GM21717 (cell line): ENCODE data around the gene PDE10A.
"Not testable (repeated sequence)": the region's sequence is repeated elsewhere in the genome, so short reads cannot be mapped to it uniquely, and the experiment has no call there.

ENCODE experiments used
- ATAC-seq: cut with Tn5 transposase; IDR thresholded peaks from one replicate; pipeline ENCODE4 v1.9.1; 2021; ENCODE audit warnings: mild to moderate bottlenecking, moderate library complexity; ENCODE audit not compliant: unreplicated experiment

The PDE10A gene

DNA sequence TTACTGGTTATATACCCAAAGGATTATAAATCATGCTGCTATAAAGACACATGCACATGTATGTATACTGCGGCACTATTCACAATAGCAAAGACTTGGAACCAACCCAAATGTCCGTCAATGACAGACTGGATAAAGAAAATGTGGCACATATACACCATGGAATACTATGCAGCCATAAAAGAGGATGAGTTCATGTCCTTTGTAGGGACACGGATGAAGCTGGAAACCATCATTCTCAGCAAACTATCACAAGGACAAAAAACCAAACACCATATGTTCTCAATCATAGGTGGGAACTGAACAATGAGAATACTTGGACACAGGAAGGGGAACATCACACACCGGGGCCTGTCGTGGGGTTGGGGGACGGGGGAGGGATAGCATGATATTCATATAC, 104.9 kb downstream of the PDE10A start:
- ATAC-seq, result not testable (repeated sequence)

DNA sequence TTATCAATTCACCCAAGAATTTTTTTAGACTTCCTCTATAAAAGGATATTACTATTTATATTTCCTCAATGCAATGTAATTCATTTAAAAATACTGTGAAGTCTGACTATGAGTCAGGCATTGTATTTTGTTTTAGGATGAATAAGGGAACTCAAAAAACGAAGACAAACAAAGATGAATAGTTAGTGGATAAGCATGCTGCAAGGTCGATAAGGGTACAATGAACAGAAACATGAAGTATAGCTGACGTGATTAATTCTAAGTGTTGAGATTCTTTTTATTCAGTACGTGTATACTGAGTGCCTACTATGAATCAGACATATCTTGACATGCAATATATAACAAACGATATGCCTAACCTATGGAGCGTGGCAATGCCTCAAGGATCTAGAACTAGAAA, 105.4 kb downstream of the PDE10A start:
- ATAC-seq, result no peak

DNA sequence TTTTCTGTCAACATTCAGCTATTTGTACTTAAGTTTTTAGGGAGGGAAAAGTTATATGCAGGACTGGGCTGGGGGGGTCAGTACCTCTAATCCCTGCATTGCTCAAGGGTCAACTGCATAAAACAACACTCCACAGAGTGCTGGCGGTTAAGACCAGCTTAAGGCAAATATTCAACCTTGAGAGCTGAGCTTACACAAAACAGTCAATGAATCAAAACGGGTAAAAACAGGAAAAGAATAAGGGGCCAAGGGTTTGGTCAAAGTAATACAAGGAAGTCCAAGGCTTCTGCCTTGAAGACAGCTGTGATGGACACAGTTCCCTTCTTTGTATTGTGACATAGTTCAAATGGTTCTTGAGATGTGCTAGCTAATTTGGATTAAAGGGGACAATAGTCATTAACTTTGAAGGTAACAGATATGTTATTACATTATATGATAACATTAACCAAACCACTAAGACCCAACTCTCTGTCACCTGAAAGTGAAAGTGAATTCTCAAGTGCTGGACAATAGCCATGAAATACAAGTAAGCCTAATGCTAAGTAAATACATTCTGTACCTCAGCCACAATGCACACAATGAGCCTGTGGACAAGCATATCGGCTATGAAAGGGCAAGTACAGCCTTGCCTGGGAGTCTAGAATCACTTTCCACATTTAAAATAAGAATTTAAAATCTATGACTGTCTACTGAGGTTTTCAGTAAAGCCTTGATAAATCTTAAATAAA, 106.8 kb downstream of the PDE10A start:
- no peak for ATAC-seq

DNA sequence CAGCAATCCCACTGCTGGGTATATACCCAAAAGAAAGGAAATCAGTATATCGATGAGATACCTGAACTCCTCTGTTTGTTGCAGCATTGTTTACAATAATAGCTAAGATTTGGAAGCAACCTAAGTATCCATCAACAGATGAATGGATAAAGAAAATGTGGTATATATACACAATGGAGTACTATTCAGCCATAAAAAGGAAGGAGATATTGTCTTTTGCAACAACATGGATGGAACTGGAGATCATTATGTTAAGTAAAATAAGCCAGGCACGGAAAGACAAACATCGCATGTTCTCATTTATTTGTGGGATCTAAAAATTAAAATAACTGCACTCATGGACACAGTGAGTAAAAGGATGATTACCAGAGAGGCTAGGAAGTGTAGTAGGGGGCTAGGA, 108.4 kb downstream of the PDE10A start:
- ATAC-seq, result not testable (repeated sequence)

DNA sequence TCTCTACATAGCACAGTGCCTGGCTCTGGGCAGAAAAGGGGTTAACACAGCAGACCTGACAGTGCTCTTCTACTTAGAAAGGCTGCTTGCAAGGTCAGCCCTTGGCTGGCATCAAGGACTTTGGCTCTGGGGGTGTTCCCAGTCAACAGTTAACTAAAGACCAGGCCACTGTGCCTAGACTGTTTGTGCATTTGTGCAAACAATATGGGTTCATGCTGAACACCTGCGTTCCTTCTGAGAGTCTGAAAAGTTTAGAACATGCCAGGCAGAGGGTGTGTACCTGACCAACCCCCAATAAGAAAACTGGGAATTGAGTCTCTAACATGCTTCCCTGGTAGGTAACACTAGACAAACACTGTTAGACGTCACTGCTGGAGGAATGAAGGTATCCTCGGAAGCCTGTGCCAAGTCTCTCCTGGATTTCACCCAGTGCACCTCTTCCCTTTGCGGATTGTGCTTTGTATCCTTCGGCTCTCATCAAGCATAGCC, 110.7 kb downstream of the PDE10A start:
- no peak for ATAC-seq

DNA sequence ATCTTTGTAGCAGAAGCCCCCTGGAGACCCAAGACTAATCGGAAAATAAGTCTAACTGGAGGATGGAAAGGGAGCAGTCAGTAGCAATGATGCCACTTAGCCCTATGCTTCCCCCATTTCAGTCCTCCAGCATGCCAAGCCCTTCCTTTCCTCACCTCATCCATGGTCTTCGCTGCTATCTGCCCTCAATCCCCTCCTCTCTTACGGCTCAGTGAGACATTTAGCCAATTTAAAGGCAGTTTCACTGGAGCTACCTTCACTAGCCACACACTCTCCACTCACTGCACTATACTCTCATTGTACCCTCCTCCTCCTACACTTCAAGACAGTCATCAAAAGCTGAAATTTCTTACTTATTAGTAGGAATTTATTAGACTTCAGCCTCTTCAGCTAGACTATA, 111.2 kb downstream of the PDE10A start:
- ATAC-seq, result no peak

DNA sequence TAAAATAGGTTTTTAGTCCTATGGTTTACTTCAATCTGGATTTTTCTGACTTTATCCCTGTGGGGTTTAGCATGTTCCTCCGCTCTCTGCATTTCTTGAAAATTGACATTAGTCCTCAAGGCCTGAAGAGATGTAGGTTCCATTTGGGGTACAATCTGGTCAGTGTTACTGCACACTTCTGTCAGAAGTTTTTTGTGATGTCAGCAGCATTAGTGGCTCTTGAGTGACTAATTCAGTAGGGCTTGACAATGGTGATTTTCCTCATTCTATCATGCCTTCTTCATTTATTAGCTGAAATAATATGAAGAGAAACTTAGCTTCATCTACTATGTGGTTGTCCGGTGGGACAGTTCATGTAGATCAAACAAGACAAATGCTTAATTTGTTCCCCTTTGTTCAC, 114.6 kb downstream of the PDE10A start:
- ATAC-seq, result no peak

DNA sequence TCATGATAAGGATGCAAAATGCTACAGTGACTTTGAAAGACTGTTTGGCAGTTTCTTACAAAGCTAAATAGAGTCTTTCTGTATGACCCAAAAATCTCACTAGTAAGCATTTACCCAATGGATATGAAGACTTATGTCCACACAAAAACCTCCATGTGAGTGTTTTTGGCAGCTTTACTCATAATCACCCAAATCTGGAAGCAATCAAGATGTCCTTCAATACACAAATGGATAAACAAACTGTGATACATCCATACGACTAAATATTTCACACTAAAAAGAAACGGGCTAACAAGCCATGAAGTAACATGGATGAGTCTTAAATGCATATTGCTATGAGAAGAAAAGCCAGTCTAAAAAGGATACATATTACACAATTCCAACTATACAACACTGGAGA, 117.2 kb downstream of the PDE10A start:
- no peak for ATAC-seq

DNA sequence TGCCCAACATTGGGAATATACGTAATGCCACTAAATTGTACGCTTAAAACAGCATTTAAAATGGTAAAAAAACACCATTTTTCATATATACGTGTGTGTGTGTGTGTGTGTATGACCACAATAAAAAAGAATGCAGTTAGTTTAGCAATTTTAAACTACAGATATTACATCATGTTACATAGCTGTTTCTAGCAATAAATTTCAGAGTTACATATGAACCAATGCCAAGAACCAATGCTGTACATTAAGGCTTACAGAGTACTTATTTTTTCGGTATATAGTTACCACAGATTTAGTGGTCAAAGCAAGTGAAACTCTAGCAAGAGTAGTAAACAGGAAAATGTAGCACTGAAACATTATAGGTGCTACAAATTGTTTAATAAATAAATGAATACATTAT, 119.3 kb downstream of the PDE10A start:
- no peak for ATAC-seq

DNA sequence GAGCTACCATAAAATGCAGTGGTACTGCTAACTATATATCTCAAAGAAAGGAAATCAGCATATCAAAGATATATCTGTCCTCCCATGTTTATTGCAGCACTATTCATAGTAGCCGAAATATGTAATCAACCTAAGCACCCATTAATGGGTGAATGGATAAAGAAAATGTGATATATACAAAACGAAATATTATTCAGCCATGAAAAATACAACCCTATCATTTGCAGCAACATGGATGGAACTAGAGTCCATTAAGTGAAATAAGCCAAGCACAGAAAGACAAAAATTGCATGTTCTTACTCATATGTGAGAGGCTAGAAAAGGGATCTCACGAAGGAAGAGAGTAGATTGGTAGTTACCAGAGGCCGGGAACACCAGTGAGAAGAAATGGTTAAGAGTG, 126.1 kb downstream of the PDE10A start:
- ATAC-seq, result no peak

DNA sequence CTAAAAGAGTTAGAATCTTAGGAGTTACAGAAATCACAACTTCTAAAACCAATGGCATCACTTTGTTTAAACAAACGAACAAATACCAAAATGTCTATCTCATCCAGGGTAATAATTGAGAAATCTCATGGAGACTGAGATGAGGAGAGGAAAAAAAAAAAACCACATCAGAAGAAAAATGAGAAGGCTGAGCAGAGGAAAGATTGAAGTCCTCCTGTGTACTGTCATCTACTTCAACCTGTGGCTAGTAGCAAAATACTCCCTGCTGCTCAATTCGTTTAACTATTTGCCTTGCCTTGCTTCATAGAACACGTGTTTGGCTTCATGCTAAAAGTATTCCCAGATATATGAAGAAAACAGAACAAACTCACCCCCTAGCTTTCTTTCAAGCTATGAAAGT, 143.7 kb downstream of the PDE10A start:
- ATAC-seq, result no peak

DNA sequence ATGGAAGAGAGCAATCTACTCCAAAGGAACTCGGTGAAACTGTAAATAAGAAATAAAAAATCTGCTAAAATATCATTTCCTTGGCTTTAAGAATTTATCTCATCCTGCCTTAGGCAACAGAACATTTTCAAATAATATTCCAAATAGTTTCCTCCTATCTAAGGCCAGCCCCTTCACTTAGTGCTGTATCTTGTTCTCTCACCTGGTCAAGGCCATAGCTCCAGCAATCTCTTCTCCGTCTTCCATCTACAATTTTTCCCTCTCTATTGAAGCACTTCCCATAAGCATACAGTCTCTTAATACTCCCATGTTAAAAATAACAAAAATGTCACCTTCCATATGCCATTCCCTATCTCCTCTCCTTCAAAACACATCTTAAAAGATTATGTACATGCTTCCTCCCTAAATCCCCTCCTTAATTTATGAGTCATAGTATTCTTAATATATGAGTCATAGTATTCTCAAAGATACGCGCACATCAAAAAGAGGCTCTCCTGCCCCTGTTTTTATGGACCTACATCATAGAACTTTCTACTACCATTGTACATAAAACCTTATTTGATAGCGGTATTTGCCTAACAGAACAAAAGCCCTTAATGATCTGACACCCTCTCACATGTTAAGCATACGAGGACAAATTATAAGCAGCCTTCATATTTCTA, 146.9 kb downstream of the PDE10A start:
- no peak for ATAC-seq

DNA sequence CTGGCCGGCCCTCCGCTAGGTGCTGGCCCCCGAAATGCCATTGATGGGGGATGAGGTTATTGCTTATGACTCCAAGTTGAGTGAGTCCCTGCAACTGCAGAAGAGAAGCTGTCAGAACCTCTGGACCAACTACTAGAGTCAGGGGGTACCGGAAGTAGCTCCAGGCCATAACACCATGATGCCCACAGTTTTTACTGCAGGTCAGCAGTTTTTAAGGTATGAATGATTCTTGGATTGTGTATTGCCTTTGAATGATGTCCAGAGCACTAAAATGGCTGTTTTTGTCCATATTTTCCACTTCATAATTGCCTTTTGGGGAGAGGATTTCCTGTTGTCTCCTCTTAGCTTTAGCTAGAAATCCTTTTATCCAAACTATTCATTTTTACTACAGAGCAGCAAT, 148.4 kb downstream of the PDE10A start:
- no peak for ATAC-seq

DNA sequence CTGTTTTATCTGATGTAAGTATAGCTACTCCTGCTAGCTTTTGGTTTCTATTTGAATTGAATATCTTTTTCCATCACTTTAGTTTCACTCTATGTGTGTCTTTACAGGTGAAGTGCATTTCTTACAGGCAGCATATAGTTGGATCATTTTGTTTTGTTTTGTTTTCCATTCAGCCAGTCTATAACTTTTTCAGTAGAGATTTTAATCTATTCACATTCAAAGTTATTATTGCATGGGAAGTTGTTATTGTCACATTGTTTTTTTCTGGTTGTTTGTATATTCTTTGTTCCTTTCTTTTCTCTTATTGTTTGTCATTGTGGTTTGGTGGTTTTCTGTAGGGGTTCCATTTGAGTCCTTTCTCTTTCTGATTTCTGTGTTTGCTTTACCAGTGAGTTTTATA, 151.2 kb downstream of the PDE10A start:
- peak; percentile 93 for ATAC-seq

DNA sequence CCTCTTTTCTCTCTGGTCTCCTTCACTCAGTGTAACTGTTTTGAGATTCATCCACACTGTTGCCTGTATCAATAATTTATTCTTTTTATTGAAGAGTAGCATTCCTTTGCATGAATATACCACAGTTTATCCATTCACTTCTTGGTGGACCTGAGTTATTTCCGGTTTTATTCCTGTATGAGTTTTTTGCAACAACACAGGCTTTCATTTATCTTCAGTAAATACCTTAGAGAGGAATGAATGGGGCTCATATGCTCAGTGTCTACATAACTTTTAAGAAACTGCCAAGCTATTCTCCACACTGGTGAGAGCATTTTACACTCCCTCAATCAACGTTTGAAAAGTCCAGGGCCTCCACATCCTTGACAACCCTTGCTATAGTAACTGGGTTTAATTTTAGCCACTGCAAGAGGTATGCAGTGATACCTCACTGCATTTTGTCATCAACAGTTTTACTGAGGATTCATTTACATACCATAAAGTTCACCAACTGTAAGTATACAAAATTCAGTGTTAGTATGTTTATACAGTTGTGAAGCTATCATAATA, 154.6 kb downstream of the PDE10A start:
- no peak for ATAC-seq

DNA sequence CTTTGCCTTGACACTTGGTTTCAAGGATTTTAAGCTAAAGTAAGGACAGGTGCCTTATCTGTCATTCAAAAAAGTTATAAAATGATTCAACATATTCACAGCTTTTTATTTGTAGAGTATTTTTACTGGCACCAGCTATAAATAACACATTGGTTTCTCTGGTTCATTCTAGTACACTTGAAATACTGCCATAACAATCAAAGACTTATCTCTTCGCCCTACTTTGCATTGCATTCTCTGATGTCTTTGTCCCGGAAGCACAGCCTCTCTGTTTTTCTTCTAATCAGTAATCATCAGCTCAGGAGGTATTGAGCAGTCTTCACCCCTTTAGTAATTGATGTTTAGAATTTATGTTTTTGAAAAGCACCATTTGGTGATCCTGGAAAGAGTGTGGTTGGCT, 156.4 kb downstream of the PDE10A start:
- no peak for ATAC-seq

DNA sequence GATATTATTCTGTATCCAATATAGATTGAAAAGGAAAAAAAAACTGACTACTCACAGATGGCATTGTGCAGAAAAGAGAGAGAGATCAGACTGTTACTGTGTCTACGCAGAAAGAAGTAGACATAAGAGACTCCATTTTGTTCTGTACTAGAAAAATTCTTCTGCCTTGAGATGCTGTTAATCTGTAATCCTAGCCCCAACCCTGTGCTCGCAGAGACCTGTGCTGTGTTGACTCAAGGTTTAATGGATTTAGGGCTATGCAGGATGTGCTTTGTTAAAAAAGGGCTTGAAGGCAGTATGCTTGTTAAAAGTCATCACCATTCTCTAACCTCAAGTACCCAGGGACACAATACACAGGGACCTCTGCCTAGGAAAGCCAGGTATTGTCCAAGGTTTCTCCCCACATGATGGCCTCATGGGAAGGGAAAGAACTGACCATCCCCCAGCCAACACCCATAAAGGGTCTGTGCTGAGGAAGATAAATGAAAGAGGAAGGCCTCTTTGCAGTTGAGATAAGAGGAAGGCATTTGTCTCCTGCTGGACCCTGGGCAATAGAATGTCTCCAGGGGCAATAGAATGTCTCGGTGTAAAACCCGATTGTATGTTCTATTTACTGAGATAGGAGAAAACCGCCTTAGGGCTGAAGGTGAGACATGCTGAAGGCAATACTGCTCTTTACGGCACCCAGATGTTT, 162.7 kb downstream of the PDE10A start:
- ATAC-seq, result not testable (repeated sequence)

DNA sequence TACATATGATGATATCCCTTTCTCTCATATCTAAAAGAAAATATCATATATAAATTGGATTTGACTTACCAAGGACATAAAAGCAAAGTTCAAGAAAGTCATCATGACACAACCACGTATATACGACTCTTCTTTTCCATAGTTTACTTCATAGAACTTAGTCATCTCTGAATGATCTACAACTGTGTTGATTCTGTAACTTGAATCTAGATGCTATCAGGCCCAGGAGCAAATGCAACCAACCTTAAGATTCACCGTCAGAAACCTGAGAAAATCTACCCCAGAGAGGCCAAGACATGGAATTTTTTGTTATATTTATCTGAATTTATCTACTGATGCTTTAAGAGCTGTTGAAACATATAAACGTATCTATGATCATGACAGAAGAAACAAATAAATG, 165.6 kb downstream of the PDE10A start:
- ATAC-seq, result no peak

DNA sequence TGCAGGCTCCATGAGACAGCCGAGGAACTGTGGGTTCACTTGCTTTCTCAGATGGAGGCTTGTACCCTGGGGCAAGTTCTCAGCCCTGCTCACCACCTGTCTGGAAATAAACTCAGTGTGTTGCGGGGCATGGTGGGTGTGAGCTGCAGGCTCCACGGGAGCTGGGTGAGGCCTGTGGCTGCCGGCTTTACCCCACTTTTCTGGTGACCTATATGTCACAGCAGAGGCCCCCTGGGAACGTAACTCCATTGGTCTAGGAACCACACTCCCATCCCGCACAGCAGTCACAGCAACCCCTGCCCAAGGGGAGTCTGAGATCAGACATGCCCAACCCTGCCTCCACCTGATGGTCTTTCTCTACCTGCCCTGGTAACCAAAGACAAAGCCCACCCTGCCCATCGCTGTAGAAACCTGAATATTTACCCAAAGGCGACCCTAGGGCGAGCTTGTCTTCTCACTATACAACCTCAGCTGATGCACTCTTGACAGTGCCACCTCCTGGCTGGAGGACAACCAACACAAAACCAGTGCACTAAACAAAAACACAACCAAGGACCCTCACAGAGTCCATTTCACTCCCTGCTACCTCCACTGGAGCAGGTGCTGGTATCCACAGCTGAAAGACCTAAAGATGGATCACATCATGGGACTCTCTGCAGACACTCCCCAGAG, 174.3 kb downstream of the PDE10A start:
- ATAC-seq, result no peak

DNA sequence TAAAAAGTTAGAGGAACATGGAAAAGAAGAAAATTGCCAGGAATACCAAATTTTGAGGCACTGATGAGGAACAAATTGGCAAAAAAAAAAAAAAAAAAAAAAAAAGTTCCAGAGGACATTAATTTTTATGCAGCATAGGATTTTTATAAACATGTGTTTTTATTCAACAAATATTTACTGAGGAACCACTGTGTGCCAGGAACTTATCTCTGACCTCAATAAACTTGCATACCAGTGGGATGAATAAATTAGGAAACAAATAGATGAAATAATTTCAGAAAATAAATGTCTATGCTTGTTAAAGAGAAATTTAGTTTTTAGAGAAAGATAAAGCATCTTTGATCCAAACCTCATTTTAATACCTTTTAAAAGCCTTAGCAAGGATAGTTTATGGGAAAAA, 175.1 kb downstream of the PDE10A start:
- no peak for ATAC-seq

DNA sequence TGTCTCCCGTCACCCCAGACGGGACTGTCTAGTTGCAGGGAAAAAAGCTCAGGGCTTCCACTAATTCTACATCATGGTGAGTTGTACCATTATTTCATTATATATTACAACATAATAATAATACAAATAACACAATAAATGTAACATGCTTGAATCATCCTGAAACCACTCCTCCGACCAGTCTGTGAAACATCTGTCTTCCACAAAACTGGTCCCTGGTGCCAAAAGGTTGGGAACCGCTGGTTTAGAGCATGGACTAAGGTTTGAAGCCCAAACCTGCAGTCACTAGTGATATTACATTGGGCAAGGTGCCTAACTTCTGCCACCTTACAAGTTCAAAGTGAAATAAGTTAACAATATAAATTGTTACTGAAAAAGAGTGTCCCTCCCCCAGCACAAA, 175.7 kb downstream of the PDE10A start:
- ATAC-seq, result no peak
